NCI-H1436 treated with DMSO at 0.1 percent for 48 hours (cell line): ENCODE data around the gene PBRM1.
"Not testable (repeated sequence)": the region's sequence is repeated elsewhere in the genome, so short reads cannot be mapped to it uniquely, and the experiment has no call there.

Experiments
- DNase-seq: peaks from one replicate; lab custom pipeline; 2025; lab: John Stamatoyannopoulos, UW

The PBRM1 gene

GRCh38 chr3:52536369-52537164, 149.1 kb downstream of the PBRM1 start, which contains the start of gene UQCC5:
Gene UQCC5, plus strand, starts transcription at chr3:52536605. Its CDS starts 151 bp downstream, at chr3:52536756.
- peak; percentile 76 for DNase-seq

- DNase-seq: no peak
Observed at GRCh38 chr3:52536112-52536368, 149.7 kb downstream of the PBRM1 start.

- no peak for DNase-seq
Observed at GRCh38 chr3:52535411-52536111, 150.2 kb downstream of the PBRM1 start.

- DNase-seq: no peak
Observed at GRCh38 chr3:52534281-52535183, 151.2 kb downstream of the PBRM1 start.

- DNase-seq: no peak
Observed at GRCh38 chr3:52533623-52534280, 152.0 kb downstream of the PBRM1 start, which contains the start of gene NT5DC2. Gene NT5DC2, minus strand, starts transcription at chr3:52533857. Its CDS starts 120 bp downstream, at chr3:52533737.

GRCh38 chr3:52532838-52533622, 152.7 kb downstream of the PBRM1 start:
- no peak for DNase-seq

- DNase-seq: no peak
Observed at GRCh38 chr3:52532517-52532837, 153.2 kb downstream of the PBRM1 start.

GRCh38 chr3:52531860-52532516, 153.7 kb downstream of the PBRM1 start:
- DNase-seq: no peak

- DNase-seq: no peak
Observed at GRCh38 chr3:52530918-52531826, 154.5 kb downstream of the PBRM1 start.

- DNase-seq: no peak
Observed at GRCh38 chr3:52529376-52530333, 156.1 kb downstream of the PBRM1 start.

GRCh38 chr3:52528586-52529375, 156.9 kb downstream of the PBRM1 start:
- no peak for DNase-seq

- no peak for DNase-seq
Observed at GRCh38 chr3:52527732-52528585, 157.8 kb downstream of the PBRM1 start.

- DNase-seq: no peak
Observed at GRCh38 chr3:52527039-52527731, 158.5 kb downstream of the PBRM1 start.

- not testable (repeated sequence) for DNase-seq
Observed at GRCh38 chr3:52526671-52527038, 159.1 kb downstream of the PBRM1 start.

- no peak for DNase-seq
Observed at GRCh38 chr3:52525680-52526561, 159.8 kb downstream of the PBRM1 start.
